ENCODE results near the gene WWOX.

The WWOX gene

GRCh38 chr16:78832100-78832499 is 732.6 kb downstream of the WWOX start:
- in situ Hi-C loops (cut with MboI; ENCODE audit: low pct_unique_long_range_greater_than_20kb, low sequenced_read_pairs), result no loop called here
- DNase-seq, result no peak

DNA sequence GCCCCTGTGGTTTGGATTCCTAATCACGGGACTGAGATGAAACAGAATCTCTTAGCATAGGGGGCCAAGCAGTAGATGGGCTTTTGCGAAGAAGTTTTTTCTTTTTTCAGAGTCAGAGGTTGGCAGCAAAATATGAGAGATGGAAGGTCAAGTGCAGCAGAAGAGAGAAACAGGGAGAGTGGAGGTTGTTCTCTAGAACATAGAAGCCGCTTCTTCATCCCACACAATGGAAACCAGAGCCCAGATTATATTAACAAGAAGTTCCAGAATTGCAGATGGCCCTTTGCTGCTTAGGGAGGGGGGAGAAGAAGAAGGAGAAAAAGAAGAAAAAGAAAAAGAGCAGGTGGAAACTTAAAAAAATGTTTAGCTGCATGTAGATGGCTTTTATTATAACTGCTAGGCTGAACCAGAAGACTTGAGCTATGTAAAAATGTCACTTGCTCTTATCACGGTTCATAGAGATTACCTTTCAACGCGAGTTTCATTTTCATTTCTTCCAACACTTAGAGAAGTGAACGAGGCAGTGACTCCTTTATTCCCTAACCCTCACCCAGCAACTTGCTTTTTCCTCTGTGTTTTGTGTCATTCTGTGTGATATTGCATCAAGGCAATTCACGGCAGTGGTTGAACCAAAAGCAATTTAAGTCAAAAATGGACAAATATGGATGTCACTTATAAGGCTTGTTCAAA is 737.5 kb downstream of the WWOX start:
- in situ Hi-C loops (cut with MboI; ENCODE audit: low pct_unique_long_range_greater_than_20kb, low sequenced_read_pairs), result no loop called here
- no peak for DNase-seq

DNA sequence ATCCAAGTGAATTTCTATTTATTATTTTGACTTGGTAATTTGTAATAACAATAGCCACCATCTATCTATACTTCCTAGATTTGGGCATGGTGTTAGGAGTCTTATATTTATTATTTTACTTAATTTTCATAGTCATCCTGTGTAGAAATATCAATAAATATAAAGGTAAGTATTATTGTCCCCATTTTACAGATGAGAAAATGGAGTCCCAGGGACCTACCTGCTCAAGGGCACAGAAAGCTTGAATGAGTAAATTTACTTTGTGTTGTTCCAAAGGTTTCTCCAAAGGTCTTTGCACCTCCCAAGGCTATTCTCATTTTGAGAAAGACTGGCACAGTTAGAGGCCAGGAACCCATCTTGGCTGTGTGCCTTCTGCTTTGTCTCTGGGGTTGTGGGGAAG is 738.3 kb downstream of the WWOX start:
- in situ Hi-C loops (cut with MboI; ENCODE audit: low pct_unique_long_range_greater_than_20kb, low sequenced_read_pairs), result no loop called here
- no peak for DNase-seq

DNA sequence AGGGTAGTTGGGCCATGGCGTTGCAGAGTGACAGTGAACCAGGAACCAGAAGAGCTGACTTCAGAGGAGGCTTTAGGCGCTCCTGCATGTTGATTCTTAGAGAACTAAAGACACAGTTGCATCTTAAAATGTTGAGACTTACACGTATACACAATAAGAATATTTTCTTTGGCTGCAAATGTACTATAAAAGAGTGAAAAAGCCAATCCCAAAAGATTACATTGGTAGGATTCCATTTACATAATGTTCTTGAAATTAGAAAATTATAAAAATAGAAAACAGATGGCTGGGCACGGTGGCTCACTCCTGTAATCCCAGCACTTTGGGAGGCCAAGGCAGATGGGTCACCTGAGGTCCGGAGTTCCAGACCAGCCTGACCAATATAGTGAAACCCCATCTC is 738.8 kb downstream of the WWOX start:
- in situ Hi-C loops (cut with MboI; ENCODE audit: low pct_unique_long_range_greater_than_20kb, low sequenced_read_pairs), result no loop called here

GRCh38 chr16:78842950-78843349 is 743.5 kb downstream of the WWOX start:
- DNase-seq, result no peak
- in situ Hi-C loops (cut with MboI; ENCODE audit: low pct_unique_long_range_greater_than_20kb, low sequenced_read_pairs), result no loop called here

More for the DNA sequence above, 738.8 kb downstream of the WWOX start:
- no peak for DNase-seq

GRCh38 chr16:78843978-78844377 is 744.5 kb downstream of the WWOX start:
- no peak for DNase-seq
- in situ Hi-C loops (cut with MboI; ENCODE audit: low pct_unique_long_range_greater_than_20kb, low sequenced_read_pairs), result no loop called here

- in situ Hi-C loops (cut with MboI; ENCODE audit: low pct_unique_long_range_greater_than_20kb, low sequenced_read_pairs), result no loop called here
- DNase-seq, result no peak
These were observed 745.2 kb downstream of the WWOX start for GRCh38 chr16:78844682-78845081.

GRCh38 chr16:78851266-78851665 is 751.8 kb downstream of the WWOX start:
- no peak for DNase-seq
- in situ Hi-C loops (cut with MboI; ENCODE audit: low pct_unique_long_range_greater_than_20kb, low sequenced_read_pairs), result no loop called here

DNA sequence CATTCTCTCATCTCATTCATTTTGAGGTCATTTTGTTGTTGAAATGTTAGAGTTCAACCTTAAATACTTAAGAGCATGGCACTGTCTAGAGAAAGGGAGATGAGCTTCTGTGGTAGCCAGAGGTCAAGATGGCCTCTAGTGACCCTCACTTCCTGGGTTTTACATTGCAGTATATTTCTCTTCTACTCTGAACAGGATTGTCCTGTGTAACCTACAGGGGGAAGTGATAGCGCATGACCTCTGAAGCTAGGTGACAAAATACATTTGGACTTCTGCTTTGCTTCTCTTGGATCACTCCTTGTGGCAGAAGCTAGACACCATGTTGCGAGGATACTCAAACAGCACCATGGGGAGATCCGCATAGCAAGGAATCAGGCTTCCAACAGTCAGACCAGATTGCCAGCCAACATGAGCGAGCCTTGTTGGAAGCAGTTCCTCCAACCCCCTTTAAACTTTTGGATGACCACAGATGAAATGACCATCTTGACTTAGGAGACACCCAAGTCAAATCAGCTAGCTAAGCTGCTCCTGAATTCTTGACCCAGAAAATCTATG is 752.7 kb downstream of the WWOX start:
- in situ Hi-C loops (cut with MboI; ENCODE audit: low pct_unique_long_range_greater_than_20kb, low sequenced_read_pairs), result no loop called here

GRCh38 chr16:78862022-78862421 is 762.6 kb downstream of the WWOX start:
- in situ Hi-C loops (cut with MboI; ENCODE audit: low pct_unique_long_range_greater_than_20kb, low sequenced_read_pairs), result no loop called here
- DNase-seq, result no peak

More for the DNA sequence above, 752.7 kb downstream of the WWOX start:
- no peak for DNase-seq

GRCh38 chr16:78866521-78866920 is 767.1 kb downstream of the WWOX start:
- DNase-seq, result no peak
- in situ Hi-C loops (cut with MboI; ENCODE audit: low pct_unique_long_range_greater_than_20kb, low sequenced_read_pairs), result no loop called here

DNA sequence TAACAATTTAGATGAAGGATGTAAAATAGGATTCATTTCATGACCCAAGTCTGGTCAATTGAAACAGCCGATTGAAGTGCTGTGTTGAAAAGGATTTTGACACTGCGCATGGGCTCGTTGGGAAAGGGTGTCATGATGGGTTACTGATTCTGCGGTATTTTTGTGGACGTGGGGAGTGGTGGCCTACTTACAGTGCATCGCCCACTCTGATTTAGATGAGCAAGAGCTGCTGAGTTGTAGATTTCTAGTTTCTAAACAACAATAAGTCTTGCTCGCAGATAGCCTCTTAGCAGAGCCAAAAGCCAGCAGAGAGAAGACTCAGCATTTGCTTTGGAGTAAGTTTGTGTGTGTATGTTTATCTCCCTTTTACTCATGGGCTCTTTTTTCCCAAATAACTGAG is 770.0 kb downstream of the WWOX start:
- no peak for DNase-seq
- in situ Hi-C loops (cut with MboI; ENCODE audit: low pct_unique_long_range_greater_than_20kb, low sequenced_read_pairs), result no loop called here

DNA sequence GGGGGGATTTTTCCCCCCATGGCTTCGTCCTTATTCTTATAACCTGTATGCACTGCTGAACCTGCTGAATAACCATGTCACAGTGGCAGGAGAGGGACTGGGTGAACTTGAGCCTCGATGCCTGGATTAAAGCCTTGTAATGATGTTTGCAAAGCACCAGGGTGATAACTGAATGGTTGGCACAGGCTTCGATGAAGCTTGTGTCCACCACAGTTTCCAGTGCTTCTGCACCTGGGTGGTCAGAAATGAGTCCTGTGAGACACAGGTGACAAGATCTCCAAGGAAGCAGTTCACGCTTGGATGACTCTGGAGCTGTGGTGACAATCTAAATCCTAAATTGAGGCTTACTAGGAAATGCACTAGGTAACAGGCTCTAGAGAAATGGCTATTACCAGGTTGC is 771.8 kb downstream of the WWOX start:
- in situ Hi-C loops (cut with MboI; ENCODE audit: low pct_unique_long_range_greater_than_20kb, low sequenced_read_pairs), result no loop called here
- no peak for DNase-seq

GRCh38 chr16:78876671-78877070 is 777.2 kb downstream of the WWOX start:
- DNase-seq, result no peak
- in situ Hi-C loops (cut with MboI; ENCODE audit: low pct_unique_long_range_greater_than_20kb, low sequenced_read_pairs), result no loop called here

GRCh38 chr16:78877114-78877655 is 777.7 kb downstream of the WWOX start:
- no peak for DNase-seq
- in situ Hi-C loops (cut with MboI; ENCODE audit: low pct_unique_long_range_greater_than_20kb, low sequenced_read_pairs), result no loop called here

GRCh38 chr16:78878570-78878969 is 779.1 kb downstream of the WWOX start:
- in situ Hi-C loops (cut with MboI; ENCODE audit: low pct_unique_long_range_greater_than_20kb, low sequenced_read_pairs), result no loop called here
- no peak for DNase-seq

DNA sequence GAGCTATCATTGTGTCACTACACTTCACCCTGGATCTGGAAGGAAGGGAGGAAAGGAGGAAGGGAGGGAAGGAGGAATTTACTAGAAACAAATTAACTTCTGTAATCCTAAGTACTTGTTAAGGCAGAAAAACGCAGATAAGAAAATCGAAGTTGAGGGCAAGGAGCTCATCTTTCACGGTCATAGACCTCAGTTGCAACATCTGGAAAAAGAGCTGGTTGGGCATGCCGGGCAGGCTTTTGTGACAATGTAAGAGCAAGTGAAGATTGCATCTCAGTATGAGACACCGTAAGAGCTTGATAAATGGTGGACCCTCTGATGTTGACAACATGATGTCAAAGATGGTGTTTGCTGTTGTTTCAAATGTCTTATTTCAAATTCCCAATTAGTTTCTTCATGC is 779.6 kb downstream of the WWOX start:
- no peak for DNase-seq
- in situ Hi-C loops (cut with MboI; ENCODE audit: low pct_unique_long_range_greater_than_20kb, low sequenced_read_pairs), result no loop called here

DNA sequence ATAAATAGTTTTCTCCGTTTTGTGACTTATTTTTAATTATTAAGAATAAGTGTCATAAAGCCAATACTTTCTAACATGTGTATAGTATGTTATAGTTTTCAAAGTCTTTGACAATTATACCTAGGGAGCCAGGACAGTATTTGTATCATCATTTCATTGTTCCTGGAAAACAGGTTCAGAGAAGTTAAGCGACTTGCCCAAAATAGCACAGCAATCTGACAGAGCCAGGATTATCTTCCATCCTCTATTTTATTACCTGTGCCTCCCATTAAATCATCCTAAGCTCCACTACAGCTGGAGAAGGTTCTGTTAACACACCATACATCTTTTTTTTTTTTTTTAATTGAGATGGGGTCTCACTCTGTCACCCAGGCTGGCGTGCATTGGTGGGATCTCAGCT is 782.7 kb downstream of the WWOX start:
- in situ Hi-C loops (cut with MboI; ENCODE audit: low pct_unique_long_range_greater_than_20kb, low sequenced_read_pairs), result no loop called here
- no peak for DNase-seq

DNA sequence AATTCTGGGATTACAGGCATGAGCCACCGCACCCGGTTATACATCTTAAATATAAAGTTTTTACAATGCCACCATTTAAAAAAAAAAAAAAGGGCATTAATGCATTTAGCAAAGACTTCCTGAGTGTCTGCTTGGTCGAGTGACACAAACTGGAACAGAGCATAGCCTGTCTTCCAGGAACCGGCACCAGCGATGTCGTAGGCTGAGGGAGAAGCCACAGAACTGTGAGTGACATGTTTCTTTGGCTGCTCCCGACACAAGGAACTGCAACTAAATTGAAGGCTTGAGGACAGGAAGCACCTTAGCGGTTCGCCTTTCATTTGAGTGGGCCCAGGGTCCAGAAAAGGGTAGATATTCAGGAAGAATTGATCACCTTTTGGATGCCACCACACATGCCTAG is 783.3 kb downstream of the WWOX start:
- in situ Hi-C loops (cut with MboI; ENCODE audit: low pct_unique_long_range_greater_than_20kb, low sequenced_read_pairs), result no loop called here
- DNase-seq, result no peak

DNA sequence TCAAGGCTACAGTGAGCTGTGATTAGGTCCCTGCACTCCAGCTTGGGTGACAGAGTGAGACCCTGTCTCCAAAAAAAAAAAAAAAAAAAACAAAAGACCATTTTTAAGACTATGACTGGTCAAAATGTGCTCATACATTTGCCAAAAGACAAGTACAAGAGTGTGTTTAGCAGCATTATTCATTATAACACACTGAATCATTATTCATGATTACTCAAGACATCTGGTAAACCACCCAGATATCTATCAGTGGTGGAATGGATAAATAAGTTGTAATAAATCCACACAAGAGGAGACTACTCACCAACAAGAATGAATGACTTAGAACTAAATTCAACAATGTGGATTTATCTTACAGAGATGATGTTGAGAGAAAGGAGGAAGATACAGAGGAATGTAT is 784.8 kb downstream of the WWOX start:
- in situ Hi-C loops (cut with MboI; ENCODE audit: low pct_unique_long_range_greater_than_20kb, low sequenced_read_pairs), result no loop called here
- DNase-seq, result no peak

DNA sequence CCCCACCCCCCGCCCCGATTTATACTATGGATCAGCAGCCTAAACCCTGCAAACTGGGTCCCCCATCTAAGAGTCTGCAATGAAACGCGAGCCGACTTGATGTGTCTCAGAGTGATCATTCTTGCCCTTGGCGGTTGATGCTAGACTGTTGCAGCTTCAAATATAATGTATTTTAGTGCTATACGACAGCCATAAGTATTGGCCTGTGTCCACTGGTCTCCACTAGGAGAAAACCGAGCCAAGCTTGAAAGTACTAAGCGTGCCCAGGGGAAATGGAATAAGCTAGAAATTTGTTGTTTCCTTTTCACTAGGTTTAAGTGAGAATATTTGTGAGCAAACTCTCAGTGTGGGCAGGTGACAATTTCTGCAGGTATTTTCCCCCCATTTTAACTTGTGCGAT is 789.9 kb downstream of the WWOX start:
- DNase-seq, result no peak
- in situ Hi-C loops (cut with MboI; ENCODE audit: low pct_unique_long_range_greater_than_20kb, low sequenced_read_pairs), result no loop called here
